ENCODE results near the gene GUCD1.

The GUCD1 gene

DNA sequence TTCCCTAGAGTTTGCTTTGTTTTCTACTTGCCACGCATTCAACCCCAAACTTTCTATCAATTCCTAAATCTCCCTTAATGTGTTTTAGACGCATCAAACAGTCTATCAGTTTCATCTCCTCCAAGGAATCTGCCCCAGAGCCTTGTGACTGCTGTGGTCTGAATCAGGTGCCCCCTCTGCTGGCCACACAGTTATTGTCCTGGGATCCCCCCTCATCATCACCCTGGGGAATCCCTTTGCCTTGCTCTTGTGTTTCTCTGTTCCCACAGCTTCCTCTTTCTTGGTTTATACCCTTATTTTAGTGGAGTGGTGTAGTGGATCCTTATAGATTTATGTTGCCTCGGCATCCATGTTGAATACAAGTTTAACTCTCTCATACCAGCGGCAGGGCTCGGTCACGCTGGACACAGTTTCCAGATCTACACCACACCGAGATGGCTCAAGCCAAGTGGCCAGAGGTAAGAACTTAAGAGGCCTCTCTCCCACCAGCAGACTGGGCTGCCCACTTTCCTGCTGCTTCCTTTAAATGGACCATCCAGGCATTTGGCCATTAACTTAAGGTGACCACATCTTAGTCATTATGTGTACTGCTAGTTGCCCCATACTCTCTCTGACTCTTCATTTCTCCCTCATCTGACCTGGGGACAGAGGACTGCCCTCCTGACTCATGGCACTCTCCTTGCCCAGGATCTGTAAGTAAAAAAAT is 51.6 kb downstream of the GUCD1 start:
- H3K4me1 ChIP-seq = no peaks in the 10 kb centered on the region
- no peak overlapping the region for H3K4me3 ChIP-seq (ENCODE audit: low read depth, low read length)
- H3K79me2 ChIP-seq = no peaks in the 10 kb centered on the region
- no peaks in the 10 kb centered on the region for H3K36me3 ChIP-seq (ENCODE audit: control insufficient read depth, insufficient read depth, low read length)
- TF ChIP-seq, protein P1, sequence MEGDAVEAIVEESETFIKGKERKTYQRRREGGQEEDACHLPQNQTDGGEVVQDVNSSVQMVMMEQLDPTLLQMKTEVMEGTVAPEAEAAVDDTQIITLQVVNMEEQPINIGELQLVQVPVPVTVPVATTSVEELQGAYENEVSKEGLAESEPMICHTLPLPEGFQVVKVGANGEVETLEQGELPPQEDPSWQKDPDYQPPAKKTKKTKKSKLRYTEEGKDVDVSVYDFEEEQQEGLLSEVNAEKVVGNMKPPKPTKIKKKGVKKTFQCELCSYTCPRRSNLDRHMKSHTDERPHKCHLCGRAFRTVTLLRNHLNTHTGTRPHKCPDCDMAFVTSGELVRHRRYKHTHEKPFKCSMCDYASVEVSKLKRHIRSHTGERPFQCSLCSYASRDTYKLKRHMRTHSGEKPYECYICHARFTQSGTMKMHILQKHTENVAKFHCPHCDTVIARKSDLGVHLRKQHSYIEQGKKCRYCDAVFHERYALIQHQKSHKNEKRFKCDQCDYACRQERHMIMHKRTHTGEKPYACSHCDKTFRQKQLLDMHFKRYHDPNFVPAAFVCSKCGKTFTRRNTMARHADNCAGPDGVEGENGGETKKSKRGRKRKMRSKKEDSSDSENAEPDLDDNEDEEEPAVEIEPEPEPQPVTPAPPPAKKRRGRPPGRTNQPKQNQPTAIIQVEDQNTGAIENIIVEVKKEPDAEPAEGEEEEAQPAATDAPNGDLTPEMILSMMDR (IDR thresholded peaks at IDR 0.05) = peak; percentile 29
- H3K4me2 ChIP-seq (ENCODE audit: low read length) = no peak overlapping the region
- H3K9me3 ChIP-seq (ENCODE audit: control insufficient read depth, low read length) = no peaks in the 10 kb centered on the region
- no peak overlapping the region for H2AFZ ChIP-seq
- no peak overlapping the region for H3K9ac ChIP-seq
- no peaks in the 10 kb centered on the region for H3K27me3 ChIP-seq (ENCODE audit: control insufficient read depth, insufficient read depth, low read length)
- no peak overlapping the region for H3K27ac ChIP-seq

DNA sequence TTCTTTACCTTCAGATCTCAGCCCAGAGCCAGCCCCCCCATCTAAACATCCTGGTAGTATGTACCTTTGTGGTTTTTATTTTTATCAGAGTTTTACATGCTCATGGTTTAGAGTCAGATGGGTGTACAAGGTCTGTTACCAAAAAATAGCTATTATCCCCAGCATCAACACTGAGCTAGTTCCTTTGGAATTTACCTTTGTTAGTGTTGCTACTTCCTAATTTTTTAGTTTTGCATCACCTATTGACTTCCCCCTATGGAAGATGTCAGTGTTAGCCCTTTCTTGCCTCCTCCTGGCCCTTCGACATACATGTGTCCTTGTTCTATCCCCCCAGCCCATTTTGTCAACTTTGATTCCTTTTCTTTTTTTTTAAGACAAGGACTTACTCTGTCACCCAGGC is 52.4 kb downstream of the GUCD1 start:
- no peak overlapping the region for H2AFZ ChIP-seq
- H3K27me3 ChIP-seq (ENCODE audit: control insufficient read depth, insufficient read depth, low read length) = no peaks in the 10 kb centered on the region
- H3K79me2 ChIP-seq = no peaks in the 10 kb centered on the region
- no peaks in the 10 kb centered on the region for H3K9me3 ChIP-seq (ENCODE audit: control insufficient read depth, low read length)
- no peak overlapping the region for H3K4me3 ChIP-seq (ENCODE audit: low read depth, low read length)
- H3K27ac ChIP-seq = no peak overlapping the region
- no peak overlapping the region for H3K9ac ChIP-seq
- TF ChIP-seq, protein P1 (IDR thresholded peaks at IDR 0.05) = no peak
- no peaks in the 10 kb centered on the region for H3K36me3 ChIP-seq (ENCODE audit: control insufficient read depth, insufficient read depth, low read length)
- H3K4me2 ChIP-seq (ENCODE audit: low read length) = no peak overlapping the region
- H3K4me1 ChIP-seq = no peaks in the 10 kb centered on the region

DNA sequence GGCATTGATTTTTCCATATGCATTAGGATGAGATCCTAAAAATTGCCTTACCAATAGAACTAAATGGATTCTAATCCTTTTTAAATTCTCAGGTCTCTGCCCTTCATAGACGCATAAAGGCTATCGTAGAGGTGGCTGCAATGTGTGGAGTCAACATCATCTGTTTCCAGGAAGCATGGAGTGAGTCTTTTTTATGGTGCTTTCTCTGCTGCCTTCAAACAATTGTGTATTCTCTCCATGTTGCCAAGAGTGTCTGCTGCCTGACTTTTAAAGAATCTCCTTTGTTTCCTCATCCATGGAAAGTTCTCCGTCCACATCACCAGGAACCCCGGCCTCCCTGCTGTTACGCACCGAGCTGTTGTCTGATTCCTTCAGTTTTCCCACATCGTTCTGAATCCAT is 52.9 kb downstream of the GUCD1 start:
- TF ChIP-seq, protein P1 (IDR thresholded peaks at IDR 0.05) = no peak

DNA sequence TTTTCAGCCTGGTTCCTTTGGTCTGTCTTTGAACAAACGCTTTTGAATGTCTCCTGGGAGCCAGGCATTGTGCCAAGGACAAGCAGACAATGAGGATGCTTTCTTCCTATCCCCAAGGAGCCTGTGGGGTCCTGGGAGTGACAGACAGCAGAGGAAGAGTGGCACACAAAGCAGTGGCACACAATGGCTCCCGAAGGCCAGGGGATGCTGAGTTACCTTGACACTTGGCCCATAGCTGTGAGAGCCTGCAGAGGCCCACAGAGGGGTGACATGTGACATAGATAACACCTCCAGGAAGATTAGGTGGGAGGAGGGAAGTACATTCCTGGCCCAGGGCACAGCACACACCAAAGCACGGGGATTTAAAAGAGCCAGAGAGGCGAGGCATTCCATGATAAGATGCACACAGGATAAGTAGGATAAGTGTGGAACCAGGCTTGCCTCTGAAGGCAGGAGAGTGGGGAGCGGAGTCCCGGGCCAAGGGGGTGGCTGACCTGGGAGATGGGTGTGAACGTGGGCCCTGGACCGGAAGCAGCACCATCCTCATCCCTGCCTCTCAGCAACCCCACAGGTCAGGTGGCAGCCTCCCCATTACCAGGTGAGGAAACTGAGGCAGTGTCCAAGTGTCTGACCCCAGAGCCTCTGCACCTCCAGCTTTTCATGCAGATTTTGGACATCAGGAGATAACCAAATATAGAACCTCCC is 53.5 kb downstream of the GUCD1 start:
- no peaks in the 10 kb centered on the region for H3K79me2 ChIP-seq
- no peak overlapping the region for H3K9ac ChIP-seq
- H3K27ac ChIP-seq = no peak overlapping the region
- H3K4me1 ChIP-seq = no peaks in the 10 kb centered on the region
- H2AFZ ChIP-seq = no peak overlapping the region
- H3K9me3 ChIP-seq (ENCODE audit: control insufficient read depth, low read length) = no peaks in the 10 kb centered on the region
- H3K4me3 ChIP-seq (ENCODE audit: low read depth, low read length) = no peak overlapping the region
- H3K4me2 ChIP-seq (ENCODE audit: low read length) = no peak overlapping the region
- H3K27me3 ChIP-seq (ENCODE audit: control insufficient read depth, insufficient read depth, low read length) = no peaks in the 10 kb centered on the region
- H3K36me3 ChIP-seq (ENCODE audit: control insufficient read depth, insufficient read depth, low read length) = no peaks in the 10 kb centered on the region
- TF ChIP-seq, protein P1 (IDR thresholded peaks at IDR 0.05) = no peak

More for the DNA sequence above, 52.9 kb downstream of the GUCD1 start:
- no peaks in the 10 kb centered on the region for H3K79me2 ChIP-seq
- no peaks in the 10 kb centered on the region for H3K27me3 ChIP-seq (ENCODE audit: control insufficient read depth, insufficient read depth, low read length)
- no peak overlapping the region for H3K4me2 ChIP-seq (ENCODE audit: low read length)
- no peak overlapping the region for H2AFZ ChIP-seq
- no peaks in the 10 kb centered on the region for H3K9me3 ChIP-seq (ENCODE audit: control insufficient read depth, low read length)
- no peak overlapping the region for H3K9ac ChIP-seq
- no peak overlapping the region for H3K27ac ChIP-seq
- no peak overlapping the region for H3K4me3 ChIP-seq (ENCODE audit: low read depth, low read length)
- H3K4me1 ChIP-seq = no peaks in the 10 kb centered on the region
- no peaks in the 10 kb centered on the region for H3K36me3 ChIP-seq (ENCODE audit: control insufficient read depth, insufficient read depth, low read length)

All from parathyroid adenoma (tissue), 2 donors.